Measurements from ENCODE around the gene GTF2IRD1. TPM values are rescaled to one million over a fixed set of nuclear protein-coding genes. Genes with fewer than 3 reads are reported as not detected.

Gene GTF2IRD1
- total RNA-seq, 1 experiment from 2014 or later, result 54.0 TPM

DNA sequence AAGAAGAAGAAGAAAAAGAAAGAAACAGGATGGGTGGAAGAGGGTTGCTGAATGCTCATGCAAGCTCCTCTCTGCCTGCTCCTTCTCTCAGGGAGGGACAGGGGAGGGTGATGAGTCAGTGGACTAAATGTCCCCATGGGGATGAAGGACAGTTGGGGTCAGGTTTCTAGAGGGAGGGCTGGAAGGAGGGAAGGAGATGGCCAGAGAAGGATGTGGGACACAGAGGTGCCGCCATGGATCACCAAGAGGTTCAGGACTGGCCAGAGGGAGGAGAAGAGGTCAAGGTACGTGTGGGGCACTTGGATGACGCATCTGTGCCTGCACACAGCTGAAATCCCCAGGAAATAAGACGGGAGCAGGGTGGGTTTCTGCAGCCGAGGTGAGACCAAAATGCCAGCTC is 115.0 kb downstream of the GTF2IRD1 start:
- no peaks in the 10 kb centered on the region for H3K9me3 ChIP-seq (ENCODE audit: control insufficient read depth, insufficient read depth, low read depth, low read length)
- CTCF ChIA-PET, result interaction anchor here (0.6 kb wide), 1 partner anchor 365 kb away, joined by 8 read pairs; no protein-coding TSS in a partner anchor
- H3K4me3 ChIP-seq (ENCODE audit: low read depth in 2 of 2, low read length in 2 of 2), result no peak overlapping the region
- no peaks in the 10 kb centered on the region for H3K4me1 ChIP-seq (ENCODE audit: control insufficient read depth, insufficient read depth, low read length)
- no peak overlapping the region for H3K27ac ChIP-seq (ENCODE audit: low read length)
- H3K36me3 ChIP-seq (ENCODE audit: control insufficient read depth, insufficient read depth, low read length), result no peaks in the 10 kb centered on the region
- POLR2A ChIA-PET, result interaction anchor here (0.6 kb wide), 1 partner anchor 9 kb away, joined by 7 read pairs; no protein-coding TSS in a partner anchor
- no TSS peak for BruUV-seq (replicated peaks)
- intact Hi-C loops (cut with micrococcal nuclease; ENCODE audit: unreplicated experiment), result loop anchor here (5.0 kb wide), 1 partner anchor 151 kb away; no protein-coding TSS in a partner anchor
- in situ Hi-C loops (cut with HindIII; ENCODE audit: low pct_unique_long_range_greater_than_20kb, low sequenced_read_pairs), result no loop called here
- TF ChIP-seq REST (IDR thresholded peaks at IDR 0.05; ENCODE audit: insufficient read depth in 1 of 2, low read depth in 2 of 2, low read length in 1 of 2), result no peak
- TF ChIP-seq CTCF (IDR thresholded peaks at IDR 0.05), result no peak
- no peak for TF ChIP-seq POLR2AphosphoS5 (IDR thresholded peaks at IDR 0.05; ENCODE audit: low read depth, low read length)
- TF ChIP-seq TCF7L2 (IDR thresholded peaks at IDR 0.05; ENCODE audit: low read depth, low read length), result no peak
- no peak for TF ChIP-seq SIN3A (IDR thresholded peaks at IDR 0.05; ENCODE audit: borderline replicate concordance, insufficient read depth, low read depth, low read length)
- DNase-seq (ENCODE audit: low read depth, low spot score), result no peak
- ATAC-seq, result no peak
- H3K27me3 ChIP-seq (ENCODE audit: control insufficient read depth, insufficient read depth, low read length), result no peaks in the 10 kb centered on the region

DNA sequence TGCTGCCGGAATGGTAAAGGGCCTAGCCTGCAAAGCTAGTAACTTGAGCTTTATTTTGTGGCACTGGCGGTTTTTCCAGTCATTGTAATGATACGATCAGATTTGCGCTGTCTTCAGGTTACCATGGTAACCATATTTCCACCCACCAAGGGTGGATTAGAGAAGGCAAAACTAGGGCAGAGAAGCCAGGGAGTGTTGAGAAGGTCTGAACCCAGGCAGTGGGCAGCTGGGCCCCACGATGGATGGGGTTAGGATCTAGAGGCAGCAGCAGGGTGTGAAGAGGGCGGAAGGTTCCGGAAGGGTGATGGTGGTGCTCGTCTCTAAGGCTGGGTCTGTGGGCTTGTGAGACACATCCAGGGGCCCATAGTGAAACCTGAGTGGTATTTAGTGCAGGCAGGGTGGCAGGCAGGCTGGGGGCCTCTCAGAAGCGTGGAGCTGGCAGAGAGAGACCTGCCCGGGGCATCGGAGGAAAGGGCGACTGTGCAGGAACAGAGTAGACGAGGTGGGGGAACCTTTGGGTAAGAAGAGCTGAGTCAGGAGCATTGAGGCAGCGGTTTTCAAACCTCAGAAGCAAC is 115.9 kb downstream of the GTF2IRD1 start:
- ChIA-PET POLR2A (no interaction called here), CTCF (interaction anchor here (0.6 kb wide), 1 partner anchor 366 kb away, joined by 8 read pairs; no protein-coding TSS in a partner anchor)
- intact Hi-C loops (cut with micrococcal nuclease; ENCODE audit: unreplicated experiment) (loop anchor here (5.0 kb wide), 1 partner anchor 152 kb away; no protein-coding TSS in a partner anchor), in situ Hi-C loops (cut with HindIII; ENCODE audit: low pct_unique_long_range_greater_than_20kb, low sequenced_read_pairs) (no loop called here)
- BruUV-seq (replicated peaks), result no TSS peak
- Histone ChIP-seq H3K4me3 (ENCODE audit: low read depth in 2 of 2, low read length in 2 of 2) (no peak overlapping the region), H3K27me3 (ENCODE audit: control insufficient read depth, insufficient read depth, low read length) (no peaks in the 10 kb centered on the region), H3K9me3 (ENCODE audit: control insufficient read depth, insufficient read depth, low read depth, low read length) (no peaks in the 10 kb centered on the region), H3K27ac (ENCODE audit: low read length) (no peak overlapping the region), H3K4me1 (ENCODE audit: control insufficient read depth, insufficient read depth, low read length) (no peaks in the 10 kb centered on the region), H3K36me3 (ENCODE audit: control insufficient read depth, insufficient read depth, low read length) (no peaks in the 10 kb centered on the region)
- ATAC-seq (no peak), DNase-seq (ENCODE audit: low read depth, low spot score) (no peak)
- no peak for TF ChIP-seq POLR2AphosphoS5 (IDR thresholded peaks at IDR 0.05; ENCODE audit: low read depth, low read length)
- TF ChIP-seq SIN3A (IDR thresholded peaks at IDR 0.05; ENCODE audit: borderline replicate concordance, insufficient read depth, low read depth, low read length), result no peak
- no peak for TF ChIP-seq TCF7L2 (IDR thresholded peaks at IDR 0.05; ENCODE audit: low read depth, low read length)
- TF ChIP-seq REST (IDR thresholded peaks at IDR 0.05; ENCODE audit: insufficient read depth in 1 of 2, low read depth in 2 of 2, low read length in 1 of 2), result no peak
